Fibroblast of mammary gland (primary cell): Measurements from ENCODE around the gene ANKRD13D.

Experiments
- DNase-seq: peaks from one replicate; pipeline ENCODE4 v3.0.0-alpha.2; 2010; ENCODE audit warnings: low read depth
- H3K4me3 ChIP-seq: 2 replicates; pipeline ENCODE4 v1.5.1; 2011; ENCODE audit warnings: low read depth, mild to moderate bottlenecking, low read length, moderate library complexity; ENCODE audit not compliant: control insufficient read depth
- CTCF ChIP-seq: conservative IDR thresholded peaks from 2 replicates; pipeline ENCODE4 v1.5.1; 2011; ENCODE audit warnings: low read depth, low read length, inconsistent platforms; ENCODE audit not compliant: control insufficient read depth, insufficient read depth

Gene ANKRD13D

GRCh38 chr11:67254798-67255197 lies 34.3 kb upstream of the ANKRD13D start:
- H3K4me3 ChIP-seq = no peak overlapping the region
- TF ChIP-seq CTCF = no peak
- no peak for DNase-seq

GRCh38 chr11:67255353-67255752 lies 33.8 kb upstream of the ANKRD13D start:
- no peak for TF ChIP-seq CTCF
- no peak overlapping the region for H3K4me3 ChIP-seq
- DNase-seq = no peak

- H3K4me3 ChIP-seq = no peak overlapping the region
- DNase-seq = no peak
- TF ChIP-seq CTCF = no peak
Measured at GRCh38 chr11:67255864-67256263, 33.2 kb upstream of the ANKRD13D start.

GRCh38 chr11:67256477-67257135 lies 32.5 kb upstream of the ANKRD13D start:
- TF ChIP-seq CTCF = no peak
- no peak overlapping the region for H3K4me3 ChIP-seq
- DNase-seq = no peak

- no peak for TF ChIP-seq CTCF
- H3K4me3 ChIP-seq = no peak overlapping the region
- DNase-seq = no peak
Measured at GRCh38 chr11:67260406-67260805, 28.7 kb upstream of the ANKRD13D start.

GRCh38 chr11:67260885-67261639 lies 28.0 kb upstream of the ANKRD13D start:
- peak; percentile 50 for DNase-seq

GRCh38 chr11:67261640-67261945 lies 27.5 kb upstream of the ANKRD13D start:
- DNase-seq = no peak
- H3K4me3 ChIP-seq = peak overlapping the region; percentile 23
- peak; percentile 23 for TF ChIP-seq CTCF

More at GRCh38 chr11:67260885-67261639, 28.0 kb upstream of the ANKRD13D start:
- H3K4me3 ChIP-seq = peak overlapping the region; percentile 43
